ENCODE results near the gene MAN2A2.

Gene MAN2A2

DNA sequence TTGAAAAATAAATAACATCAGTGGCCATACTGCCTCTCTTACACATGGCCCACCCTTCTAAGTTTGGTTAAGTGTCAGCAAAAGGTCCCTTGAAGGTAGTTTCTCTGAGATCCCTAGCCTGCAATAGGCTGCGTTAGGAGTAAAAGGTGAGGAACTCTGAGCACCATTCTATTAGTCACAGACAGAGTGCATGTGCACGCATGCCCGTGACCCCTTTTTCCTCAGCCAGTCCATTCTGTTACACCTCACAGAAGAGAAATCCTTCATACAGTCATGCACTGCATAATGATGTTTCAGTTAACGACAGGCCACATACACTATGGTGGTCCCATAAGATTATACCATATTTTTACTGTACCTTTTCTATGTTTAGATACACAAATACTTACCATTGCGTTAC, 64.1 kb downstream of the MAN2A2 start:
- DNase-seq (ENCODE audit: low read depth): no peak

DNA sequence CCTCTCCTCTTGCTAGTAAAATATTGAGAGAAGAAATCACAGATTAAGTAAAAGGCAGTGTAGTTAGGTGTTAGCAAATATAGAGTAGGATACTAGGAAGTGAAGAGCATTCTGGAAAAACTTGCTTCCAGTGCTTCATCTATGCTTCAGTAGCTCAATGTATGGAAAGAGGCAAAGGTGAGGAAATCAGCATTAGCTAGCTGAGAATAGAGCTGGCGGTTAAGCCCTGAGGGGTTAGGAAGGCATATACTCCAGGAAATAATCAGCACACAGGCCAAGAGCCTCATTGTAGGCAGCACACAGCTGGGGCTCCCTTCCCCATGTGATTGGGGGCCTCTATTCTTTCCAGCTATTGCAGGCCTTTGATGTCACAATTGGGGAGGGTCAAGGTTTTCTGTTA, 65.3 kb downstream of the MAN2A2 start:
- no peak for DNase-seq (ENCODE audit: low read depth)

DNA sequence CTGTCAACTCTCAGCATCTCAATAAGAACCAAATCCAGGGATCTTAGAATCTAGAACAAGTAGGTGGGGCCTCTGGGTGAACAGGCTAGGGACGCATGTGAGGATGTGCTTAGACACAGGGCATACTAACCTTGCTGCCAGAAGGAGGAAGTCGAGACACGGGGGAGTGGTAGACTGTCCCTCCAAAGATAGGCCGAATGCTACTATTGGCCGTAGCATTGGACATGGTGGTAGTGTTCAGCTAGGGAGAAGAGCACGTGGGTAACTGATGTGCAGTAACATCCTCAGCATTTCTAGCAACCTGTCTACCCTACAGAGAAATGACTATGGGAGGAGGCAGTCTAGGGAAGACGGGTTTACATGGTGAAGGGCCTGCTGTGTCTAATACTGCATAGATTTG, 67.2 kb downstream of the MAN2A2 start:
- DNase-seq (ENCODE audit: low read depth): no peak

DNA sequence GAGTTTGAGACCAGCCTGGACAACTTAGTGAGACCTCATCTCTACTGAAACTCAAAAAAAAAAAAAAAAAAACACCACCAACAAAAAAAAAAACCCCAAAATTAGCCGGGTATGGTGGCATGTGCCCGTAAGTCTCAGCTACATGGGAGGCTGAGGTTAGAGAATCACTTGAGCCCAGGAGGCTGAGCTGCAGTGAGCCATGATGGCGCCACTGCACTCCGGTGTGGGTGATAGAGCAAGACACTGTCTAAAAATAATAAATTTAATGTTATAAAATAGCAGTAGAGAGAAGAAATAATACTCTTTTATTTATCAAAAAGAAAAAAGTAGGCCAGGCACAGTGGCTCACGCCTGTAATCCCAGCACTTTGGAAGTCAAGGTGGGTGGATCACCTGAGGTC, 69.0 kb downstream of the MAN2A2 start:
- DNase-seq (ENCODE audit: low read depth): no peak
